HepG2 (cell line): ENCODE data around the gene TTC22.

ENCODE experiments used
- FOXK2 ChIP-seq: fragments of 450-650 bp; IDR thresholded peaks from 2 replicates; pipeline ENCODE4 v1.6.1; 2016
- HMGXB4 ChIP-seq, 2 experiments: sonication (generic) in 1 of 2; formaldehyde crosslinking in 1 of 2; IDR thresholded peaks; 2 replicates each; pipeline versions ENCODE4 v1.4.0 to v1.6.1; 2018 to 2020; ENCODE audit warnings: missing genetic modification reagents in 2 of 2, borderline replicate concordance in 1 of 2, low read depth in 1 of 2, mild to moderate bottlenecking in 1 of 2, missing biosample characterization in 1 of 2
- IRX3 ChIP-seq: sonication (generic); formaldehyde crosslinking; IDR thresholded peaks from 2 replicates; pipeline ENCODE4 v1.8.1; 2023; ENCODE audit warnings: mild to moderate bottlenecking, low read depth, missing genetic modification reagents, borderline replicate concordance
- KLF16 ChIP-seq, 2 experiments: sonication (generic) in 1 of 2; formaldehyde crosslinking in 1 of 2; IDR thresholded peaks; 2 replicates each; pipeline versions ENCODE4 v1.6.1 to v1.8.0; 2016 to 2023; ENCODE audit warnings: missing genetic modification reagents in 2 of 2, missing compliant biosample characterization in 1 of 2
- PREB ChIP-seq: sonication (generic); formaldehyde crosslinking; IDR thresholded peaks from 2 replicates; pipeline ENCODE4 v1.4.0; 2020; ENCODE audit warnings: missing genetic modification reagents
- TRIM22 ChIP-seq: fragments of 450-650 bp; IDR thresholded peaks from 2 replicates; pipeline ENCODE4 v1.6.1; 2017
- ZNF280D ChIP-seq: sonication (generic); formaldehyde crosslinking; IDR thresholded peaks from 2 replicates; pipeline ENCODE4 v1.5.1; 2020; ENCODE audit warnings: mild to moderate bottlenecking, missing genetic modification reagents
- ZNF281 ChIP-seq: sonication (generic); formaldehyde crosslinking; IDR thresholded peaks from 2 replicates; pipeline ENCODE4 v1.4.0; 2020; ENCODE audit warnings: missing genetic modification reagents, borderline replicate concordance
- ZNF430 ChIP-seq: sonication (generic); formaldehyde crosslinking; IDR thresholded peaks from 2 replicates; pipeline ENCODE4 v1.9.0; 2021; ENCODE audit warnings: mild to moderate bottlenecking, missing genetic modification reagents
- ZNF691 ChIP-seq: sonication (generic); formaldehyde crosslinking; IDR thresholded peaks from 2 replicates; pipeline ENCODE4 v1.4.0; 2020; ENCODE audit warnings: missing genetic modification reagents, low read depth, mild to moderate bottlenecking, borderline replicate concordance
- ZNF780A ChIP-seq: sonication (generic); formaldehyde crosslinking; IDR thresholded peaks from 2 replicates; pipeline ENCODE4 v1.8.0; 2022; ENCODE audit warnings: mild to moderate bottlenecking, missing genetic modification reagents, moderate library complexity

- TF ChIP-seq TRIM22: no peak
- no peak for TF ChIP-seq PREB (CRISPR knock-in tag)
- TF ChIP-seq HMGXB4 (CRISPR knock-in tag; IDR thresholded peaks at IDR 0.05; ENCODE audit: borderline replicate concordance in 1 of 2, low read depth in 1 of 2): no peak
- no peak for TF ChIP-seq ZNF430 (CRISPR knock-in tag)
- TF ChIP-seq IRX3: no peak
- TF ChIP-seq ZNF691 (CRISPR knock-in tag): no peak
- no peak for TF ChIP-seq KLF16 (CRISPR knock-in tag; IDR thresholded peaks at IDR 0.05)
- no peak for TF ChIP-seq ZNF281 (CRISPR knock-in tag)
- no peak for TF ChIP-seq ZNF280D
- TF ChIP-seq FOXK2: no peak
- TF ChIP-seq ZNF780A (CRISPR knock-in tag): no peak
Observed at GRCh38 chr1:54848134-54848948, 47.2 kb upstream of the TTC22 start.
